K562 (cell line): ENCODE data around the gene ZNRF1. TPM values are rescaled to one million over a fixed set of nuclear protein-coding genes. Genes with fewer than 3 reads are reported as not detected.

Source experiments
- ATAC-seq: fragments of 200-7000 bp; cut with Tn5 transposase; 3 replicates; pipeline ENCODE4 v1.9.1; 2020; ENCODE audit warnings: moderate library complexity
- BruUV-seq: library from RNA; stranded (reverse); fragments of 400-500 nt; replicated peaks from 2 replicates; lab custom pipeline; 2021; lab: Mats Ljungman, UMichigan
- CTCF ChIA-PET: fragments of 300-600 bp; formaldehyde crosslinking; extraction: SDS; loops from one replicate; lab custom pipeline; 2021; ENCODE audit warnings: low intra/inter-chr PET ratio; lab: Yijun Ruan, JAX
- POLR2A ChIA-PET: fragments of 300-600, 350-650 bp; sonication (Branson Sonifier 250); formaldehyde crosslinking; extraction: SDS; loops from one replicate; lab custom pipeline; 2021; ENCODE audit warnings: antibody characterized with exemption, inconsistent platforms; lab: Yijun Ruan, JAX
- DNase-seq, 4 experiments: peaks; one replicate each; pipeline versions ENCODE4 v3.0.0 to v3.0.0-alpha.2; 2011 to 2018; ENCODE audit warnings: low spot score in 3 of 4, mixed read lengths in 3 of 4; ENCODE audit errors: extremely low read depth in 1 of 4
- FAIRE-seq: peaks from 2 replicates; lab custom pipeline; 2011; peaks lifted over from hg19 to GRCh38; lab: Jason Lieb, UNC
- H2AFZ ChIP-seq: 2 replicates; pipeline ENCODE4 v1.6.0; 2011; ENCODE audit warnings: low read depth, low read length, control low read depth, inconsistent platforms
- H3K27ac ChIP-seq: fragments of 200-600 bp; 3 replicates; pipeline ENCODE4 v1.8.0; 2011; ENCODE audit warnings: low read depth, mild to moderate bottlenecking, control low read depth, inconsistent platforms, low read length, moderate library complexity, mixed read lengths; ENCODE audit errors: extremely low read depth
- H3K27me3 ChIP-seq, 2 experiments: fragments of 300-600 bp in 1 of 2; 2 replicates in 1 of 2; 3 replicates in 1 of 2; pipeline versions ENCODE4 v1.6.0 to v1.8.0; 2011; ENCODE audit warnings: inconsistent platforms in 2 of 2, low read length in 2 of 2, mild to moderate bottlenecking in 1 of 2, mixed read lengths in 1 of 2, moderate library complexity in 1 of 2; ENCODE audit not compliant: control insufficient read depth in 2 of 2, insufficient read depth in 2 of 2
- H3K36me3 ChIP-seq: fragments of 300-600 bp; 3 replicates; pipeline ENCODE4 v1.8.0; 2011; ENCODE audit warnings: mild to moderate bottlenecking, low read length, inconsistent platforms; ENCODE audit not compliant: control insufficient read depth, insufficient read depth
- H3K4me1 ChIP-seq, 2 experiments: fragments of 200-600 bp in 1 of 2; replicated peaks in 1 of 2; 2 replicates in 1 of 2; 3 replicates in 1 of 2; pipeline versions ENCODE4 v1.5.1 to v1.8.0; 2011; ENCODE audit warnings: inconsistent platforms in 2 of 2, low read length in 2 of 2, mild to moderate bottlenecking in 1 of 2, mixed read lengths in 1 of 2, moderate library complexity in 1 of 2; ENCODE audit not compliant: control insufficient read depth in 2 of 2, insufficient read depth in 2 of 2
- H3K4me2 ChIP-seq: 2 replicates; pipeline ENCODE4 v1.6.1; 2011; ENCODE audit warnings: low read length, control low read depth, inconsistent platforms, mixed read lengths; ENCODE audit not compliant: insufficient read depth
- H3K4me3 ChIP-seq: fragments of 200-600 bp; sonication (generic), shearing (Covaris generic); 2 replicates; pipeline ENCODE4 v1.5.1; 2016; ENCODE audit warnings: control low read depth, inconsistent platforms
- H3K79me2 ChIP-seq: fragments of 200-600 bp; 3 replicates; pipeline ENCODE4 v1.8.0; 2011; ENCODE audit warnings: low read length, inconsistent platforms; ENCODE audit not compliant: control insufficient read depth, insufficient read depth
- H3K9ac ChIP-seq, 2 experiments: 2 replicates each; pipeline versions ENCODE4 v1.6.0 to v1.6.1; 2011; ENCODE audit warnings: low read depth in 2 of 2, low read length in 2 of 2, control low read depth in 1 of 2, inconsistent platforms in 1 of 2, mild to moderate bottlenecking in 1 of 2, mixed read lengths in 1 of 2; ENCODE audit not compliant: insufficient read depth in 1 of 2
- H3K9me1 ChIP-seq: one replicate; pipeline ENCODE4 v1.6.0; 2011; ENCODE audit warnings: inconsistent platforms, mild to moderate bottlenecking, low read length, moderate library complexity; ENCODE audit not compliant: control insufficient read depth, insufficient read depth
- H3K9me3 ChIP-seq: replicated peaks from 2 replicates; pipeline ENCODE4 v1.5.1; 2011; ENCODE audit warnings: low read depth, low read length, inconsistent platforms; ENCODE audit not compliant: control insufficient read depth, insufficient read depth
- H4K20me1 ChIP-seq: replicated peaks from 2 replicates; pipeline ENCODE4 v1.6.1; 2011; ENCODE audit warnings: low read length, inconsistent platforms, mixed read lengths; ENCODE audit not compliant: control insufficient read depth, insufficient read depth
- CAMTA2 ChIP-seq: fragments of 250-450 bp; sonication (Bioruptor Pico); conservative IDR thresholded peaks from 2 replicates; pipeline ENCODE4 v1.5.1; 2022
- HOXB6 ChIP-seq: fragments of 250-450 bp; sonication (Bioruptor Pico); IDR thresholded peaks from 2 replicates; pipeline ENCODE4 v1.5.1; 2022; ENCODE audit warnings: mild to moderate bottlenecking, borderline replicate concordance
- NR2C2 ChIP-seq, 2 experiments: fragments of 200-800 bp in 1 of 2; sonication (Bioruptor generic) in 1 of 2; sonication (generic) in 1 of 2; formaldehyde crosslinking in 1 of 2; IDR thresholded peaks; 2 replicates each; pipeline versions ENCODE4 v1.6.1 to v1.8.0; 2016 to 2022; ENCODE audit warnings: mild to moderate bottlenecking in 1 of 2, missing compliant biosample characterization in 1 of 2, missing genetic modification characterization in 1 of 2, missing genetic modification reagents in 1 of 2
- POLR2G ChIP-seq: fragments of 200-400 bp; formaldehyde crosslinking; IDR thresholded peaks from 2 replicates; pipeline ENCODE4 v1.6.1; 2017; ENCODE audit warnings: low read depth, mild to moderate bottlenecking, antibody characterized with exemption, low read length, moderate library complexity
- PPARD ChIP-seq: fragments of 250-450 bp; sonication (Bioruptor Pico); IDR thresholded peaks from 2 replicates; pipeline ENCODE4 v1.8.0; 2022; ENCODE audit warnings: inconsistent platforms, mild to moderate bottlenecking, moderate library complexity
- SIN3B ChIP-seq: fragments of 450-650 bp; IDR thresholded peaks from 2 replicates; pipeline ENCODE4 v1.6.1; 2017; ENCODE audit warnings: low read depth, mild to moderate bottlenecking, moderate library complexity
- SMARCA5 ChIP-seq: fragments of 450-650 bp; IDR thresholded peaks from 2 replicates; pipeline ENCODE4 v1.6.1; 2016
- STAT5A ChIP-seq: IDR thresholded peaks from 2 replicates; pipeline ENCODE4 v1.6.1; 2012; ENCODE audit warnings: low read length, inconsistent platforms, borderline replicate concordance
- THRAP3 ChIP-seq: fragments of 450-650 bp; IDR thresholded peaks from 2 replicates; pipeline ENCODE4 v1.6.1; 2016; ENCODE audit warnings: mild to moderate bottlenecking, inconsistent platforms, borderline replicate concordance
- U2AF1 ChIP-seq: fragments of 200-400 bp; formaldehyde crosslinking; optimal IDR thresholded peaks from 2 replicates; pipeline ENCODE3; 2017; ENCODE audit warnings: mild to moderate bottlenecking, low read depth, low read length, moderate library complexity
- XRCC3 ChIP-seq: fragments of 450-650 bp; IDR thresholded peaks from 2 replicates; pipeline ENCODE4 v1.6.1; 2017; ENCODE audit warnings: mild to moderate bottlenecking, moderate library complexity
- ZNF12 ChIP-seq: sonication (generic); formaldehyde crosslinking; IDR thresholded peaks from 2 replicates; pipeline ENCODE4 v1.4.0; 2020; ENCODE audit warnings: mild to moderate bottlenecking, missing genetic modification reagents
- WGBS: fragments of 100-300 bp; shearing (Covaris generic); methylation state at CpG from one replicate; pipeline ENCODE4 v1.1.6; 2016; ENCODE audit warnings: low coverage, mixed read lengths; ENCODE audit not compliant: insufficient coverage; ENCODE audit errors: missing lambda C conversion rate; 5-methylcytosine and 5-hydroxymethylcytosine counted together
- in situ Hi-C: fragments of 300-500 bp; cut with MboI; formaldehyde crosslinking; loops from 4 replicates; pipeline ENCODE4 v1.15.0; 2018; ENCODE audit warnings: inconsistent platforms, mixed read lengths
- intact Hi-C: fragments of 100-400 bp; cut with micrococcal nuclease; formaldehyde crosslinking; loops from 2 replicates; pipeline ENCODE4 v1.14.2; 2022
- polyA plus RNA-seq, 8 experiments: library from polyadenylated mRNA; depleted of rRNA in 4 of 8; stranded (reverse) in 5 of 8; unstranded in 3 of 8; fragments of >200 nt; fragmentation: Nextera tagmentation in 2 of 8; fragmentation: Illumina TruSeq in 1 of 8; extraction: Ambion mirVana in 2 of 8; extraction: Trizol in 1 of 8; gene quantifications; 2 replicates each; pipeline versions ENCODE4 v1.2.1 to v1.2.3, GENCODE V29; 2011 to 2014; ENCODE audit warnings: inconsistent platforms in 1 of 8, missing spikeins in 1 of 8
- total RNA-seq, 7 experiments: library from RNA; depleted of rRNA in 6 of 7; stranded (reverse); fragments of >200 nt in 6 of 7; fragmentation: Illumina TruSeq in 2 of 7; extraction: Trizol in 2 of 7; gene quantifications; 2 replicates each; pipeline versions ENCODE4 v1.2.1 to v1.2.3, GENCODE V29; 2011 to 2021; ENCODE audit warnings: low replicate concordance in 1 of 7
- TF ChIP-seq, protein P1 (sequence below): fragments of 150-350 bp; conservative IDR thresholded peaks from 2 replicates; pipeline ENCODE4 v1.6.1; 2014; ENCODE audit warnings: low read length
- TF ChIP-seq, protein P2 (sequence below): fragments of 450-650 bp; IDR thresholded peaks from 2 replicates; pipeline ENCODE4 v1.6.1; 2018; ENCODE audit warnings: mild to moderate bottlenecking, low read depth; ENCODE audit not compliant: partially characterized antibody
- TF ChIP-seq, protein P3 (sequence below): sonication (generic); formaldehyde crosslinking; IDR thresholded peaks from 2 replicates; pipeline ENCODE4 v1.8.1; 2022; ENCODE audit warnings: missing genetic modification reagents

ZNRF1 gene
- total and polyA plus RNA-seq, 9 of the 15 experiments (the other 6 are each of a cell fraction or from before 2014, with no cell fraction given): 9.5 to 37.7 (median 20.0) TPM

DNA sequence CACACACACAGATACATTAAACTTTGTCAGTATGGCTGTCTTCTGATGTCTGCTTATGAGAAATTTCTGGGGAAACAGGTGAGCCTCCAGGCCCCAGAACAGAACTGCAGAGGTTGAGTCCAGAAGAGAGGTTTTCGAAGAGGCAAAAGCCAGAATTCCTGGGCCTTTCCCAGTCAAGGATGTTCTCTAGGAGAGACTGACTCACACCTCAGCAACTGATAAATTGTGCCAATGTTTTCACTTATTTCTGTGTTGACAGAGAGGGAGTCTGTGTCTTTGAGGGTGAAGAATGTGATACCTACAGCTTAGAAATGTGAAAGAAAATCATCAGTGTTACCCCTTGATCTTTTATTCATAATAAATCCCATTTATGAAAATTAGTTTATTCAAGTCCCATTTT lies 87.5 kb downstream of the ZNRF1 start:
- 85% methylated on average over 1 of the region's 1 CpG for WGBS
- no peaks in the 10 kb centered on the region for H3K9me3 ChIP-seq
- DNase-seq (no peak), FAIRE-seq (no peak), ATAC-seq (no peak)
- peaks cover 94% of the 10 kb centered on the region for H3K79me2 ChIP-seq
- peak overlapping the region; percentile 16; the same call in 1 of the 3 replicates for H3K27ac ChIP-seq
- no peaks in the 10 kb centered on the region for H3K9me1 ChIP-seq
- ChIA-PET POLR2A (interaction anchor here (1.3 to 1.6 kb wide), 3 partner anchors 12 to 43 kb away, joined by 4 to 6 read pairs (median 4); no protein-coding TSS in a partner anchor), CTCF (no interaction called here)
- H3K4me2 ChIP-seq: no peak overlapping the region
- no TSS peak for BruUV-seq
- no peak overlapping the region for H3K9ac ChIP-seq
- no peaks in the 10 kb centered on the region for H4K20me1 ChIP-seq
- no peak overlapping the region for H3K4me3 ChIP-seq
- H3K36me3 ChIP-seq: peaks cover 12% of the 10 kb centered on the region; the same call in 1 of the 3 replicates
- in situ Hi-C loops: no loop called here
- peaks cover 30 to 67% of the 10 kb centered on the region in 2 experiments for H3K4me1 ChIP-seq
- H2AFZ ChIP-seq: no peak overlapping the region
- H3K27me3 ChIP-seq: no peaks in the 10 kb centered on the region
- intact Hi-C loops: no loop called here
- no peak for TF ChIP-seq CAMTA2 (CRISPR knock-in tag)
- TF ChIP-seq THRAP3: no peak
- no peak for TF ChIP-seq STAT5A
- TF ChIP-seq SMARCA5: no peak
- no peak for TF ChIP-seq XRCC3
- TF ChIP-seq, protein P1, sequence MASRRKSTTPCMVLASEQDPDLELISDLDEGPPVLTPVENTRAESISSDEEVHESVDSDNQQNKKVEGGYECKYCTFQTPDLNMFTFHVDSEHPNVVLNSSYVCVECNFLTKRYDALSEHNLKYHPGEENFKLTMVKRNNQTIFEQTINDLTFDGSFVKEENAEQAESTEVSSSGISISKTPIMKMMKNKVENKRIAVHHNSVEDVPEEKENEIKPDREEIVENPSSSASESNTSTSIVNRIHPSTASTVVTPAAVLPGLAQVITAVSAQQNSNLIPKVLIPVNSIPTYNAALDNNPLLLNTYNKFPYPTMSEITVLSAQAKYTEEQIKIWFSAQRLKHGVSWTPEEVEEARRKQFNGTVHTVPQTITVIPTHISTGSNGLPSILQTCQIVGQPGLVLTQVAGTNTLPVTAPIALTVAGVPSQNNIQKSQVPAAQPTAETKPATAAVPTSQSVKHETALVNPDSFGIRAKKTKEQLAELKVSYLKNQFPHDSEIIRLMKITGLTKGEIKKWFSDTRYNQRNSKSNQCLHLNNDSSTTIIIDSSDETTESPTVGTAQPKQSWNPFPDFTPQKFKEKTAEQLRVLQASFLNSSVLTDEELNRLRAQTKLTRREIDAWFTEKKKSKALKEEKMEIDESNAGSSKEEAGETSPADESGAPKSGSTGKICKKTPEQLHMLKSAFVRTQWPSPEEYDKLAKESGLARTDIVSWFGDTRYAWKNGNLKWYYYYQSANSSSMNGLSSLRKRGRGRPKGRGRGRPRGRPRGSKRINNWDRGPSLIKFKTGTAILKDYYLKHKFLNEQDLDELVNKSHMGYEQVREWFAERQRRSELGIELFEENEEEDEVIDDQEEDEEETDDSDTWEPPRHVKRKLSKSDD: no peak
- TF ChIP-seq HOXB6 (CRISPR knock-in tag): no peak
- no peak for TF ChIP-seq POLR2G
- TF ChIP-seq NR2C2 (CRISPR knock-in tag; IDR thresholded peaks at IDR 0.05): no peak
- TF ChIP-seq NR2C2 (tag; IDR thresholded peaks at IDR 0.05): no peak
- TF ChIP-seq, protein P2, sequence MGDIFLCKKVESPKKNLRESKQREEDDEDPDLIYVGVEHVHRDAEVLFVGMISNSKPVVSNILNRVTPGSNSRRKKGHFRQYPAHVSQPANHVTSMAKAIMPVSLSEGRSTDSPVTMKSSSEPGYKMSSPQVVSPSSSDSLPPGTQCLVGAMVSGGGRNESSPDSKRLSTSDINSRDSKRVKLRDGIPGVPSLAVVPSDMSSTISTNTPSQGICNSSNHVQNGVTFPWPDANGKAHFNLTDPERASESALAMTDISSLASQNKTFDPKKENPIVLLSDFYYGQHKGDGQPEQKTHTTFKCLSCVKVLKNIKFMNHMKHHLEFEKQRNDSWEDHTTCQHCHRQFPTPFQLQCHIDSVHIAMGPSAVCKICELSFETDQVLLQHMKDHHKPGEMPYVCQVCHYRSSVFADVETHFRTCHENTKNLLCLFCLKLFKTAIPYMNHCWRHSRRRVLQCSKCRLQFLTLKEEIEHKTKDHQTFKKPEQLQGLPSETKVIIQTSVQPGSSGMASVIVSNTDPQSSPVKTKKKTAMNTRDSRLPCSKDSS: no peak
- TF ChIP-seq SIN3B: no peak
- TF ChIP-seq U2AF1: no peak
- TF ChIP-seq PPARD (CRISPR knock-in tag): no peak
- TF ChIP-seq, protein P3, sequence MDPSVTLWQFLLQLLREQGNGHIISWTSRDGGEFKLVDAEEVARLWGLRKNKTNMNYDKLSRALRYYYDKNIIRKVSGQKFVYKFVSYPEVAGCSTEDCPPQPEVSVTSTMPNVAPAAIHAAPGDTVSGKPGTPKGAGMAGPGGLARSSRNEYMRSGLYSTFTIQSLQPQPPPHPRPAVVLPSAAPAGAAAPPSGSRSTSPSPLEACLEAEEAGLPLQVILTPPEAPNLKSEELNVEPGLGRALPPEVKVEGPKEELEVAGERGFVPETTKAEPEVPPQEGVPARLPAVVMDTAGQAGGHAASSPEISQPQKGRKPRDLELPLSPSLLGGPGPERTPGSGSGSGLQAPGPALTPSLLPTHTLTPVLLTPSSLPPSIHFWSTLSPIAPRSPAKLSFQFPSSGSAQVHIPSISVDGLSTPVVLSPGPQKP: no peak
- no peak for TF ChIP-seq ZNF12 (CRISPR knock-in tag)
